HG03460 (cell line): ENCODE data around the gene MUC15.
"Not testable (repeated sequence)": the region's sequence is repeated elsewhere in the genome, so short reads cannot be mapped to it uniquely, and the experiment has no call there.

Experiments
- ATAC-seq: cut with Tn5 transposase; IDR thresholded peaks from one replicate; pipeline ENCODE4 v1.9.1; 2021; ENCODE audit not compliant: unreplicated experiment

Gene MUC15

GRCh38 chr11:26571861-26572654 lies at the start of gene MUC15:
MUC15 (minus strand) TSS chr11:26572263; CDS start chr11:26567094, 5,169 bp downstream.
- no peak for ATAC-seq

- no peak for ATAC-seq
These were observed 49.1 kb upstream of the MUC15 start for GRCh38 chr11:26621132-26621531.

GRCh38 chr11:26620282-26621045 lies 48.4 kb upstream of the MUC15 start:
- ATAC-seq: no peak

- ATAC-seq: no peak
These were observed 46.4 kb upstream of the MUC15 start for GRCh38 chr11:26618441-26618840.

- ATAC-seq: no peak
These were observed 41.7 kb upstream of the MUC15 start for GRCh38 chr11:26613759-26614158.

GRCh38 chr11:26608507-26609146 lies 36.6 kb upstream of the MUC15 start:
- no peak for ATAC-seq

- no peak for ATAC-seq
These were observed 35.9 kb upstream of the MUC15 start for GRCh38 chr11:26607725-26608506.

GRCh38 chr11:26599876-26600434 lies 27.9 kb upstream of the MUC15 start:
- no peak for ATAC-seq

GRCh38 chr11:26599425-26599824 lies 27.4 kb upstream of the MUC15 start:
- no peak for ATAC-seq

- ATAC-seq: no peak
These were observed 25.8 kb upstream of the MUC15 start for GRCh38 chr11:26597899-26598298.

- not testable (repeated sequence) for ATAC-seq
These were observed 25.1 kb upstream of the MUC15 start for GRCh38 chr11:26597049-26597689.

GRCh38 chr11:26595207-26595865 lies 23.3 kb upstream of the MUC15 start:
- ATAC-seq: not testable (repeated sequence)

- ATAC-seq: no peak
These were observed 21.6 kb upstream of the MUC15 start for GRCh38 chr11:26593691-26594090.

GRCh38 chr11:26587073-26587472 lies 15.0 kb upstream of the MUC15 start:
- ATAC-seq: no peak

- no peak for ATAC-seq
These were observed 12.8 kb upstream of the MUC15 start for GRCh38 chr11:26584818-26585217.

GRCh38 chr11:26583550-26583949 lies 11.5 kb upstream of the MUC15 start:
- no peak for ATAC-seq

- no peak for ATAC-seq
These were observed 8.9 kb upstream of the MUC15 start for GRCh38 chr11:26580929-26581328.

GRCh38 chr11:26579683-26580082 lies 7.6 kb upstream of the MUC15 start:
- no peak for ATAC-seq

GRCh38 chr11:26578998-26579661 lies 7.1 kb upstream of the MUC15 start:
- ATAC-seq: no peak
